ENCODE measurements around the gene TBR1.
A peak's percentile ranks its signal among the peaks of the same experiment; 100 is the strongest.

TBR1 gene

DNA sequence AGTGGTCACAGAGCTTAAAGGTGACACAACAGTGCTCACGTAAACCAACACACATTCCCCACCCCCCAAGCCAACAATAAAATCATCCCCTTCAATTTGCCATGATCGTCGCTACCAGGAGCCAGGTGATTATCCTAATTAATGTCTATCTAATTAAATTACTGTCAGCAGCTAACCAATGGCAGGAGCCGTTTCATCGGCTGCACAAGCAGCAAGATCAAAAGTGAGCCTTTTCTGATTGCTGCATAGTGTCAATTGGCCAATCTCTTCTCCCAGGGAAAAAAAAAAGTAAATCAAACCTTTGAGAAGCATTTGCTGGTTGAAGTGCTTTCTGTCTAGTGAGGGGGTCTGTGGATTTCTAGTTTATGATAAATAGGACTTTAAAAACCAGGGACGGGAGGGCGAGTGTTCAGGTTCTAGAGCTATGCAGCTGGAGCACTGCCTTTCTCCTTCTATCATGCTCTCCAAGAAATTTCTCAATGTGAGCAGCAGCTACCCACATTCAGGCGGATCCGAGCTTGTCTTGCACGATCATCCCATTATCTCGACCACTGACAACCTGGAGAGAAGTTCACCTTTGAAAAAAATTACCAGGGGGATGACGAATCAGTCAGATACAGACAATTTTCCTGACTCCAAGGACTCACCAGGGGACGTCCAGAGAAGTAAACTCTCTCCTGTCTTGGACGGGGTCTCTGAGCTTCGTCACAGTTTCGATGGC, at the start of gene TBR1:
Gene TBR1 (plus strand): TSS at position 311 of the 721 bp plus-strand sequence. CDS start 114 bp downstream, at position 425.
- DNase-seq: no peak
- intact Hi-C loops (cut with DNase I): no loop called here

- intact Hi-C loops (cut with DNase I): no loop called here
- no peak for DNase-seq
Measured at GRCh38 chr2:161367675-161368074, 48.4 kb upstream of the TBR1 start.

GRCh38 chr2:161369311-161369710, 46.8 kb upstream of the TBR1 start:
- DNase-seq: no peak
- intact Hi-C loops (cut with DNase I): no loop called here

GRCh38 chr2:161370981-161371380, 45.1 kb upstream of the TBR1 start:
- DNase-seq: peak in 27 of 42 donors; percentile 4 to 69 (median 22)

DNA sequence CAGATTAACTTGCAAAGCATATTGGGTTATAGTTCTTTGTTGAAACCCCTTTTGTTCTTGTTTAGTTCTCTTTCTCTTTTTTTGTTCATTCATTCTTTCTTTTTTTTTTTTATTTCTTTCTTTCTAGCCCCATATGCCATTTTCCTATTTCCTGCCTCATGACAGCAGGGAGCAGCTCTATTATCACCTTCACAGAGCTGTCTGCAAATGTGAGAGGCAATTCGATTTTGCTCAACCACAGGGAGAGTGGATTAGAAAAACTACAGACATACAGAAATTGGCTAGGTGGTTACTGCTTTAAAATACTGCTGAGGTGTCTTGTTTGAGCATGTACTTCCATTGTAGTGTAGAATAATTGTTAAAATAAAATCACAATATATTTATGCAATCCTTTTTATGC, 44.2 kb upstream of the TBR1 start:
- DNase-seq: no peak
- intact Hi-C loops (cut with DNase I): no loop called here

More at GRCh38 chr2:161370981-161371380, 45.1 kb upstream of the TBR1 start:
- intact Hi-C loops (cut with DNase I): no loop called here

GRCh38 chr2:161373942-161374341, 42.2 kb upstream of the TBR1 start:
- intact Hi-C loops (cut with DNase I): no loop called here
- no peak for DNase-seq

DNA sequence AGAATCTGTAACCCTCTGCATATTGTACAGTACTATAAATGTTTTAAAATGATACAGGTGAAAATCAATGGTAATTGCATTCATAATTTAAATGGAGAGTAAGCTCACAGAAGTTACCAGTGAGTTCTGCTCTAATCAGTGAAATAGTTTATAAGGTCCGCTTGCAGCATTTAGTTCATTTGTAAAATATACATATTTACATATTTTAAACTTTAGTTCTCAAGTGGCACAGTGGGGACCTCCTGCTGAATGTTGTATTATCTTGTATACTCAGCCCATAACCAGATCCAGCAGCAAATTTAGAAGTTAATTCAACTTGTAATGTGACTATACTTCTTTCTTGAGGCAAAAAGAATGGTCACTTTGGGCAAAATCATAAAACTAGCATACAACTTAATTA, 41.7 kb upstream of the TBR1 start:
- DNase-seq: no peak
- intact Hi-C loops (cut with DNase I): no loop called here

DNA sequence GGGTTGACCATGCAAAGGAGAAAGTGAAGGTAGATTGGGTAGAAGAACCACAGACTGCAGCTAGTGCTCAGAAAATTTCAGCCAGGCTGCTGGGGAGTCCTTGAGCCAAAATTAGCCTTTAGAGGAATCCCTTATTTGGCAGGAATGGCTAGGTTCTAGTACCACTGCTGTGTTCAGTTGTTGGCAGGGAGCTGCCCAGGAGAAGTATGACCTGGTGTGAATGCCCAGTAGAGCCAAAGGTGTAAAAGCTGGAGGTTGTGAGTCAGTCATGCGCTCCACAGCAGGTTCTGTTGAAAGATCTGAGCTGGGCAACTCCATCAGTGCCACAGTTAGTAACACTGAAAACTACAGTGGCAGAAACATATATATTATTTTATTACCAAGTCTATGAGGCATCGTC, 36.4 kb upstream of the TBR1 start:
- no peak for DNase-seq
- intact Hi-C loops (cut with DNase I): no loop called here

- intact Hi-C loops (cut with DNase I): no loop called here
- DNase-seq: no peak
Measured at GRCh38 chr2:161381546-161381945, 34.6 kb upstream of the TBR1 start.

GRCh38 chr2:161382747-161383146, 33.4 kb upstream of the TBR1 start:
- no peak for DNase-seq
- intact Hi-C loops (cut with DNase I): no loop called here

GRCh38 chr2:161384864-161385263, 31.2 kb upstream of the TBR1 start:
- intact Hi-C loops (cut with DNase I): no loop called here
- DNase-seq: no peak

DNA sequence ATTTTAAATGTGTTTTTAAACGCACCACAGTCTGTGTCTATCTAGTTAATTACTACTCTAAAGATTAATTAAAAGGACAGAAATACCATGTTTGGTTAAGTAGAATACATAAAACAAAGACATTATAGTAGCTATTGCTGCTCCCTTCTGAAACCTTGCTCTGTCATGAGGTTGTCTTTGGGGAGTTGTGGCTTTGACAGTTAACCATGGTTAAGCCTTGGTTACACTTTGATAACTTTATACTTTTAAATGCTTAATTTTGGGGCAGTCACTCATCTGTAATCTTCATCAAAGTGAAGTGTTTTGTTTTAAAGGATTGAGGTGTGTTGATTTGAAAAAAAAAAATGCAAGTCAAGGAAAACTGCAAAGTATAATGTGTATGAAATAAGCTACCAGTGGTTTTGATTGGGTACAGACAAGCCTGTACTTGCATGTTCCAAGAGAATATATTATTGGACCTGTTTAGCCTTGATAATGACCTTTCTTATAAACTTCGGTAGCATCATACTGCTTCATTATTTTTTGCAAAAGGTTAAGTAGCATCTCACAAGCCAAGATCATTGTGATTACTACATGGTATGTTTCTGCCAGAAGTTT, 29.8 kb upstream of the TBR1 start:
- intact Hi-C loops (cut with DNase I): no loop called here
- DNase-seq: no peak

GRCh38 chr2:161388146-161388779, 27.8 kb upstream of the TBR1 start:
- intact Hi-C loops (cut with DNase I): no loop called here
- DNase-seq: no peak

DNA sequence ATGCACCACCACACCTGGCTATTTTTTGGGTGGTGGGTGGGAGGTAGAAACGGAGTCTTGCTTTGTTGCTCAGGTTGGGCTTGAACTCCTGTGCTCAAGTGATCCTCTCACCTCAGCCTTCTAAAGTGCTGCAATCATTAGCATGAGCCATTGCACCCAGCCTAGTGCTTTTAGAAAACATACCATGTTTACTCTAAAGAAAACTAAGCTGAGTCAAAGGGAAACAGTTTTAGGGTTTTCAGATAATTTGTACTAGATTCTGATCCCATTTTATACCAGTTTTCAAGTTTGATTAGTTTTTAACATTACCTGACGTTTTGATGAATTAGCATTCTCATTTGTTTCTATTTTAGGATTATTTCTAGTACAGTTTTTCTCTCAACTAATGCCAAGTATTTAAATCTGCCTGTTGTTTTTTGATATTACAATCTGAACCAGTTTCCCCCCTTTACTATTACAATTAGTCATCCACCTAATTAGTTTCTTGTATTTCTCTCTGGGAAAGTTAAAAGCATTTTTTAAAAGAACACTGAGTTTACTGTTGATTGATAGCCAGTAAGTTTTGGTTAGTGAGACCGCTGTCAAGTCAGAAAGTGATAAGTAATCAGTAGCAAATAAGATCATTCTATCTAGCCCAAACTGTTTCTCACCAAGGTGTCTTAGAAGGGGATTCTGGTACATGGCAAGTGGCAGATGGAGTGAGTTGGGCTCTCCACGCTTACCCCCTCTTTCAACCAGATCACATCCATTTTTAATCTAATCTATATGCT, 24.2 kb upstream of the TBR1 start:
- DNase-seq: no peak

DNA sequence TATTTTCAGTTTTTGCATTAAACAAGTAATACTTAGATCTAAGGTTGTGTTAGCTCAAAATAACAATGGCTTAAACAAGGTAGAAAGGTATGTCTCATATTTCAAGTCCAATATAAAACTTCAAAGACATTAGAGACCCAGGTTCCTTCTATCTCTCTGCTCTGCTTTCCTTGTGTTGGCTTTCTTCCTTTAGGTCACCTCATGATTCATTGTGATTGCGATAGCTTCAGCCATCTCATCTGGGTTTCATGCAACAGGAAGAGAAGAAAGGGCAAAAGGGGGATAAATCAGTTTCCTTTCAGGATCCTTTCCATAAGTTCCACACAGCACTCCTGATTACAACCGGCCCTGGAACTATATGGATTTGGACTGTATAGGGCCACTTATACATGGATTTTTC, 16.0 kb upstream of the TBR1 start:
- DNase-seq: no peak
- intact Hi-C loops (cut with DNase I): no loop called here

More for the DNA sequence above, 24.2 kb upstream of the TBR1 start:
- intact Hi-C loops (cut with DNase I): no loop called here

- no peak for DNase-seq
- intact Hi-C loops (cut with DNase I): no loop called here
Measured at GRCh38 chr2:161402297-161402696, 13.8 kb upstream of the TBR1 start.

DNA sequence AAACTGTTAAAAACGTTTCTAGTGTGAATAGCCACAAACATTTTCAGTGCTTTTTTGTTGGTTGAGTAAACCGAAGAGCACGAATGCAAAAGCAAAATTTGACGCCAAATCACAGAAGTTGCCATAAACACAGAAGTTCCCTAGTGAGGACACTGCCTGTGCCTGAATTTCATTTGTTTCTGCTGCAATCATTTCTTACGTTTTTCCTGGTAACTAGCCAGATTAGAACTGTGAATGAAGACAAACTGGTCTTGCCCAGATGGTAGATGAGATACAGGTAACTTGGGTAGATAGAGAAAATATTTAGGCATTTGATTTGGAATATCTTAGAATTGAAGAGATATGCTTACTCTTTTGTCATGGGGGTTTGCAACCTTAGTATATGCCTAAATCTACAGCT, 9.8 kb upstream of the TBR1 start:
- no peak for DNase-seq
- intact Hi-C loops (cut with DNase I): no loop called here

- intact Hi-C loops (cut with DNase I): no loop called here
- no peak for DNase-seq
Measured at GRCh38 chr2:161407597-161407996, 8.5 kb upstream of the TBR1 start.

- DNase-seq: no peak
- intact Hi-C loops (cut with DNase I): no loop called here
Measured at GRCh38 chr2:161409308-161409907, 6.7 kb upstream of the TBR1 start.

All from head of caudate nucleus (tissue), 42 donors.